Dermis blood vessel endothelial cell (primary cell): Measurements from ENCODE around the gene JPT2. TPM values are rescaled to one million over a fixed set of nuclear protein-coding genes. Genes with fewer than 3 reads are reported as not detected.

ENCODE experiments used
- DNase-seq: peaks from one replicate; pipeline ENCODE4 v3.0.0; 2010
- total RNA-seq: library from RNA; depleted of rRNA; stranded (reverse); fragments of >200 nt; gene quantifications from 2 replicates; pipeline ENCODE4 v1.2.3, GENCODE V29; 2014

JPT2 gene
- total RNA-seq, 1 donor from 2014 or later: 63.0 TPM

GRCh38 chr16:1740234-1740633, 62.2 kb downstream of the JPT2 start:
- DNase-seq: no peak

- DNase-seq: no peak
Measured at GRCh38 chr16:1740781-1741490, 62.9 kb downstream of the JPT2 start.

- no peak for DNase-seq
Measured at GRCh38 chr16:1741553-1742165, 63.6 kb downstream of the JPT2 start.

- no peak for DNase-seq
Measured at GRCh38 chr16:1743376-1744337, 65.6 kb downstream of the JPT2 start.

GRCh38 chr16:1744338-1744840, 66.3 kb downstream of the JPT2 start:
- DNase-seq: no peak

- no peak for DNase-seq
Measured at GRCh38 chr16:1745181-1745899, 67.3 kb downstream of the JPT2 start.

GRCh38 chr16:1745900-1746692, 68.0 kb downstream of the JPT2 start:
- no peak for DNase-seq

GRCh38 chr16:1746693-1747195, 68.7 kb downstream of the JPT2 start:
- no peak for DNase-seq

- no peak for DNase-seq
Measured at GRCh38 chr16:1747934-1748333, 69.9 kb downstream of the JPT2 start.

GRCh38 chr16:1749152-1750117, 71.4 kb downstream of the JPT2 start:
- DNase-seq: no peak

Other genes with a start within 250 kb of the JPT2 start
- gene PERCC1, start 247.2 kb upstream of the JPT2 start, total RNA-seq: not detected in 2 replicates
- 0.09 and 0.34 TPM in 2 replicates for gene CCDC154, start 233.7 kb upstream of the JPT2 start, total RNA-seq
- gene CLCN7, start 203.3 kb upstream of the JPT2 start, total RNA-seq: 69.9 and 96.7 TPM in 2 replicates
- 0.09 TPM in 1 of 2 replicates, not detected in the other for gene PTX4, start 189.3 kb upstream of the JPT2 start, total RNA-seq
- gene TELO2, start 184.9 kb upstream of the JPT2 start, total RNA-seq: 19.7 and 21.3 TPM in 2 replicates
- gene TMEM204, start 144.6 kb upstream of the JPT2 start, total RNA-seq: 97.4 and 107 TPM in 2 replicates
- 20.7 and 24.8 TPM in 2 replicates for gene IFT140, start 66.2 kb upstream of the JPT2 start, total RNA-seq
- gene CRAMP1, start 65.9 kb upstream of the JPT2 start, total RNA-seq: 12.9 and 17.3 TPM in 2 replicates
- gene MAPK8IP3, start 27.9 kb downstream of the JPT2 start, total RNA-seq: 20.9 and 41.0 TPM in 2 replicates
- 46.6 and 87.3 TPM in 2 replicates for gene NME3, start 93.3 kb downstream of the JPT2 start, total RNA-seq
- gene EME2, start 94.5 kb downstream of the JPT2 start, total RNA-seq: 9.7 and 16.5 TPM in 2 replicates
- 77.1 and 84.7 TPM in 2 replicates for gene MRPS34, start 94.9 kb downstream of the JPT2 start, total RNA-seq
- 57.6 and 82.2 TPM in 2 replicates for gene SPSB3, start 104.3 kb downstream of the JPT2 start, total RNA-seq
- 91.8 and 110 TPM in 2 replicates for gene NUBP2, start 104.7 kb downstream of the JPT2 start, total RNA-seq
- not detected in 2 replicates for gene IGFALS, start 115.4 kb downstream of the JPT2 start, total RNA-seq
- 76.5 and 89.2 TPM in 2 replicates for gene HAGH, start 148.5 kb downstream of the JPT2 start, total RNA-seq
- 79.7 and 82.4 TPM in 2 replicates for gene FAHD1, start 148.9 kb downstream of the JPT2 start, total RNA-seq
- gene MEIOB, start 193.9 kb downstream of the JPT2 start, total RNA-seq: not detected in 2 replicates
- not detected in 2 replicates for gene HS3ST6, start 240.1 kb downstream of the JPT2 start, total RNA-seq